ENCODE data around the gene SP9. TPM values are rescaled to one million over a fixed set of nuclear protein-coding genes. Genes with fewer than 3 reads are reported as not detected.

Gene SP9
- not detected in 2 replicates for total RNA-seq

GRCh38 chr2:174334781-174335251, at the start of gene SP9:
Gene SP9 (plus strand): TSS chr2:174334954. CDS start chr2:174335093, 139 bp downstream.
- Histone ChIP-seq H3K36me3 (ENCODE audit: insufficient read depth, low read length) (no peaks in the 10 kb centered on the region), H4K20me1 (ENCODE audit: insufficient read depth, low read length) (no peaks in the 10 kb centered on the region), H2AFZ (ENCODE audit: low read length) (no peak within 1 kb of the TSS), H3K9me3 (ENCODE audit: low read depth, low read length) (no peaks in the 10 kb centered on the region), H3K27me3 (ENCODE audit: insufficient read depth, low read length) (peaks cover 98% of the 10 kb centered on the region), H3K4me1 (ENCODE audit: insufficient read depth, low read length) (peaks cover 5% of the 10 kb centered on the region), H3K4me3 (ENCODE audit: insufficient read depth, low read length) (peak within 1 kb of the TSS; percentile 10), H3K79me2 (ENCODE audit: insufficient read depth, low read length) (no peaks in the 10 kb centered on the region), H3K4me2 (ENCODE audit: insufficient read depth, low read length) (peak within 1 kb of the TSS; percentile 23), H3K27ac (ENCODE audit: low read depth, low read length) (no peak within 1 kb of the TSS)
- TF ChIP-seq, protein P1, sequence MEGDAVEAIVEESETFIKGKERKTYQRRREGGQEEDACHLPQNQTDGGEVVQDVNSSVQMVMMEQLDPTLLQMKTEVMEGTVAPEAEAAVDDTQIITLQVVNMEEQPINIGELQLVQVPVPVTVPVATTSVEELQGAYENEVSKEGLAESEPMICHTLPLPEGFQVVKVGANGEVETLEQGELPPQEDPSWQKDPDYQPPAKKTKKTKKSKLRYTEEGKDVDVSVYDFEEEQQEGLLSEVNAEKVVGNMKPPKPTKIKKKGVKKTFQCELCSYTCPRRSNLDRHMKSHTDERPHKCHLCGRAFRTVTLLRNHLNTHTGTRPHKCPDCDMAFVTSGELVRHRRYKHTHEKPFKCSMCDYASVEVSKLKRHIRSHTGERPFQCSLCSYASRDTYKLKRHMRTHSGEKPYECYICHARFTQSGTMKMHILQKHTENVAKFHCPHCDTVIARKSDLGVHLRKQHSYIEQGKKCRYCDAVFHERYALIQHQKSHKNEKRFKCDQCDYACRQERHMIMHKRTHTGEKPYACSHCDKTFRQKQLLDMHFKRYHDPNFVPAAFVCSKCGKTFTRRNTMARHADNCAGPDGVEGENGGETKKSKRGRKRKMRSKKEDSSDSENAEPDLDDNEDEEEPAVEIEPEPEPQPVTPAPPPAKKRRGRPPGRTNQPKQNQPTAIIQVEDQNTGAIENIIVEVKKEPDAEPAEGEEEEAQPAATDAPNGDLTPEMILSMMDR (IDR thresholded peaks at IDR 0.05; ENCODE audit: extremely low read depth, low read depth, low read length): no peak
- DNase-seq (ENCODE audit: insufficient read length, low spot score, missing footprints): peak; percentile 87

- no peaks in the 10 kb centered on the region for H4K20me1 ChIP-seq (ENCODE audit: insufficient read depth, low read length)
- H3K27ac ChIP-seq (ENCODE audit: low read depth, low read length): no peak overlapping the region
- no peak overlapping the region for H2AFZ ChIP-seq (ENCODE audit: low read length)
- H3K9me3 ChIP-seq (ENCODE audit: low read depth, low read length): no peaks in the 10 kb centered on the region
- peaks cover 11% of the 10 kb centered on the region for H3K27me3 ChIP-seq (ENCODE audit: insufficient read depth, low read length)
- no peaks in the 10 kb centered on the region for H3K79me2 ChIP-seq (ENCODE audit: insufficient read depth, low read length)
- no peak overlapping the region for H3K4me3 ChIP-seq (ENCODE audit: insufficient read depth, low read length)
- H3K36me3 ChIP-seq (ENCODE audit: insufficient read depth, low read length): no peaks in the 10 kb centered on the region
- no peak for DNase-seq (ENCODE audit: insufficient read length, low spot score, missing footprints)
- no peaks in the 10 kb centered on the region for H3K4me1 ChIP-seq (ENCODE audit: insufficient read depth, low read length)
- H3K4me2 ChIP-seq (ENCODE audit: insufficient read depth, low read length): no peak overlapping the region
- TF ChIP-seq, protein P1 (IDR thresholded peaks at IDR 0.05; ENCODE audit: extremely low read depth, low read depth, low read length): no peak
These were observed 48.6 kb upstream of the SP9 start for GRCh38 chr2:174286172-174286571.

DNA sequence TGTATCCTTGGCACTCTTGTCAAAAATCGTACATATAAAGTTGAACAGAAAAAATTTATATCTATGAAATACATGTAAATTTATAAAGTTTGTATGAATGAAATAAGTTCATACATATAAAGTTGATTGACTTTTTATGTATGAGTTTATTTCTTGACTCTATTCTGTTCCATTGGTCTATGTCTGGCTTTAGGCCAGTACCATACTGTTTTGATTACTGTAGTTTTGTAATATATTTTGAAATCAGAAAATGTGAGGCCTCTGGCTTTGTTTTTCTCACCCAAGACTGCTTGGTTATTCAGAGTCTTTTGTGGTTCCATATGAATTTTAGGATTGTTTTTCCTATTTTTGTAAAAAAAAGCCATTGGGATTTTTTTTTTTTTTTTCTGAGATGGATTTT, 41.8 kb upstream of the SP9 start:
- no peak overlapping the region for H3K27ac ChIP-seq (ENCODE audit: low read depth, low read length)
- peaks cover 5% of the 10 kb centered on the region for H3K27me3 ChIP-seq (ENCODE audit: insufficient read depth, low read length)
- no peak overlapping the region for H3K4me2 ChIP-seq (ENCODE audit: insufficient read depth, low read length)
- H4K20me1 ChIP-seq (ENCODE audit: insufficient read depth, low read length): no peaks in the 10 kb centered on the region
- no peak overlapping the region for H2AFZ ChIP-seq (ENCODE audit: low read length)
- H3K36me3 ChIP-seq (ENCODE audit: insufficient read depth, low read length): no peaks in the 10 kb centered on the region
- H3K79me2 ChIP-seq (ENCODE audit: insufficient read depth, low read length): no peaks in the 10 kb centered on the region
- H3K4me1 ChIP-seq (ENCODE audit: insufficient read depth, low read length): no peaks in the 10 kb centered on the region
- H3K4me3 ChIP-seq (ENCODE audit: insufficient read depth, low read length): no peak overlapping the region
- TF ChIP-seq, protein P1 (IDR thresholded peaks at IDR 0.05; ENCODE audit: extremely low read depth, low read depth, low read length): no peak
- DNase-seq (ENCODE audit: insufficient read length, low spot score, missing footprints): no peak
- H3K9me3 ChIP-seq (ENCODE audit: low read depth, low read length): no peaks in the 10 kb centered on the region

GRCh38 chr2:174300114-174300513, 34.6 kb upstream of the SP9 start:
- Histone ChIP-seq H3K79me2 (ENCODE audit: insufficient read depth, low read length) (no peaks in the 10 kb centered on the region), H3K27me3 (ENCODE audit: insufficient read depth, low read length) (peaks cover 18% of the 10 kb centered on the region), H3K36me3 (ENCODE audit: insufficient read depth, low read length) (no peaks in the 10 kb centered on the region), H3K27ac (ENCODE audit: low read depth, low read length) (no peak overlapping the region), H3K9me3 (ENCODE audit: low read depth, low read length) (no peaks in the 10 kb centered on the region), H3K4me2 (ENCODE audit: insufficient read depth, low read length) (no peak overlapping the region), H3K4me3 (ENCODE audit: insufficient read depth, low read length) (no peak overlapping the region), H4K20me1 (ENCODE audit: insufficient read depth, low read length) (no peaks in the 10 kb centered on the region), H3K4me1 (ENCODE audit: insufficient read depth, low read length) (no peaks in the 10 kb centered on the region), H2AFZ (ENCODE audit: low read length) (no peak overlapping the region)
- DNase-seq (ENCODE audit: insufficient read length, low spot score, missing footprints): no peak
- TF ChIP-seq, protein P1 (IDR thresholded peaks at IDR 0.05; ENCODE audit: extremely low read depth, low read depth, low read length): no peak

Measured in osteoblast (primary cell).